Loucy (cell line): ENCODE results near the gene COA8.
"Not testable (repeated sequence)": the region's sequence is repeated elsewhere in the genome, so short reads cannot be mapped to it uniquely, and the experiment has no call there.

Experiments
- H2AFZ ChIP-seq: fragments of 200-600 bp; sonication (generic); 2 replicates; pipeline ENCODE4 v1.6.0; 2016; ENCODE audit warnings: antibody characterized with exemption, mild to moderate bottlenecking, low read length, moderate library complexity
- H3F3A ChIP-seq: fragments of 200-600 bp; 2 replicates; pipeline ENCODE4 v1.6.0; 2016; ENCODE audit warnings: antibody characterized with exemption, low read depth, mild to moderate bottlenecking
- H3K27me3 ChIP-seq: fragments of 200-600 bp; sonication (generic); 2 replicates; pipeline ENCODE4 v1.6.1; 2014; ENCODE audit warnings: low read length, mild to moderate bottlenecking; ENCODE audit not compliant: insufficient read depth, poor library complexity, severe bottlenecking
- H3K36me3 ChIP-seq: fragments of 200-600 bp; sonication (generic); 2 replicates; pipeline ENCODE4 v1.6.1; 2016; ENCODE audit warnings: low read length; ENCODE audit not compliant: insufficient read depth
- H3K4me1 ChIP-seq: fragments of 200-600 bp; sonication (generic); 2 replicates; pipeline ENCODE4 v1.5.1; 2014; ENCODE audit warnings: low read length, mild to moderate bottlenecking; ENCODE audit not compliant: insufficient read depth, poor library complexity, severe bottlenecking
- H3K4me2 ChIP-seq: fragments of 200-600 bp; sonication (generic); 2 replicates; pipeline ENCODE4 v1.6.0; 2014; ENCODE audit warnings: antibody characterized with exemption, low read length, low read depth, mild to moderate bottlenecking; ENCODE audit not compliant: poor library complexity, severe bottlenecking
- H3K4me3 ChIP-seq: fragments of 200-600 bp; sonication (generic); 2 replicates; pipeline ENCODE4 v1.5.1; 2014; ENCODE audit warnings: low read length, mild to moderate bottlenecking, mixed read lengths; ENCODE audit not compliant: poor library complexity, severe bottlenecking
- H3K79me2 ChIP-seq: fragments of 200-600 bp; sonication (generic); 2 replicates; pipeline ENCODE4 v1.6.1; 2014; ENCODE audit warnings: low read length; ENCODE audit not compliant: insufficient read depth
- H3K9ac ChIP-seq: fragments of 200-600 bp; sonication (generic); 2 replicates; pipeline ENCODE4 v1.6.0; 2014; ENCODE audit warnings: mild to moderate bottlenecking, low read depth, low read length, moderate library complexity; ENCODE audit not compliant: poor library complexity, severe bottlenecking
- H3K9me2 ChIP-seq: fragments of 200-600 bp; sonication (generic); replicated peaks from 2 replicates; pipeline ENCODE4 v1.6.1; 2016; ENCODE audit warnings: low read depth, low read length, mixed read lengths
- H3K9me3 ChIP-seq: fragments of 200-600 bp; sonication (generic); 2 replicates; pipeline ENCODE4 v1.6.1; 2014; ENCODE audit warnings: mild to moderate bottlenecking, antibody characterized with exemption, low read length, low read depth; ENCODE audit not compliant: insufficient read depth
- H4K20me1 ChIP-seq: fragments of 200-600 bp; sonication (generic); 2 replicates; pipeline ENCODE4 v1.6.0; 2014; ENCODE audit warnings: antibody characterized with exemption, low read length, mild to moderate bottlenecking; ENCODE audit not compliant: insufficient read depth, poor library complexity, severe bottlenecking
- CTCF ChIP-seq: fragments of 200-600 bp; sonication (generic); conservative IDR thresholded peaks from 2 replicates; pipeline ENCODE4 v1.5.1; 2014; ENCODE audit warnings: mild to moderate bottlenecking, antibody characterized with exemption, low read length
- EZH2phosphoT487 ChIP-seq: fragments of 200-600 bp; IDR thresholded peaks from 2 replicates; pipeline ENCODE4 v1.6.1; 2018; ENCODE audit warnings: antibody characterized with exemption, mild to moderate bottlenecking, moderate library complexity, borderline replicate concordance

Gene COA8

GRCh38 chr14:103607822-103608221 is 45.1 kb downstream of the COA8 start:
- Histone ChIP-seq H3K9me3 (peaks cover 6% of the 10 kb centered on the region; the same call in 1 of the 2 replicates), H3K4me3 (peak overlapping the region; percentile 59), H3K9me2 (no peaks in the 10 kb centered on the region), H3K79me2 (no peaks in the 10 kb centered on the region), H3F3A (no peaks in the 10 kb centered on the region), H3K4me2 (peak overlapping the region; percentile 78), H3K4me1 (peaks cover 24% of the 10 kb centered on the region), H3K36me3 (no peaks in the 10 kb centered on the region), H3K27me3 (no peaks in the 10 kb centered on the region), H3K9ac (no peak overlapping the region), H4K20me1 (no peaks in the 10 kb centered on the region), H2AFZ (no peak overlapping the region)
- TF ChIP-seq CTCF (no peak), EZH2phosphoT487 (no peak)

- H3F3A ChIP-seq, H4K20me1 ChIP-seq, H3K9ac ChIP-seq, H3K4me3 ChIP-seq, H3K79me2 ChIP-seq, H3K4me2 ChIP-seq, H3K9me2 ChIP-seq, H3K27me3 ChIP-seq, H3K9me3 ChIP-seq, H3K36me3 ChIP-seq, H2AFZ ChIP-seq: not testable (repeated sequence)
- H3K4me1 ChIP-seq, result peaks cover 24% of the 10 kb centered on the region
Measured at GRCh38 chr14:103609081-103609480, 46.3 kb downstream of the COA8 start.

- Histone ChIP-seq H3F3A (no peaks in the 10 kb centered on the region), H3K4me2 (no peak overlapping the region), H2AFZ (no peak overlapping the region), H3K9ac (no peak overlapping the region), H3K9me2 (no peaks in the 10 kb centered on the region), H3K4me1 (peaks cover 17% of the 10 kb centered on the region), H3K79me2 (no peaks in the 10 kb centered on the region), H3K27me3 (no peaks in the 10 kb centered on the region), H3K9me3 (peaks cover 6% of the 10 kb centered on the region; the same call in 1 of the 2 replicates), H3K4me3 (no peak overlapping the region), H3K36me3 (no peaks in the 10 kb centered on the region), H4K20me1 (no peaks in the 10 kb centered on the region)
- TF ChIP-seq EZH2phosphoT487 (no peak), CTCF (no peak)
Measured at GRCh38 chr14:103611215-103611614, 48.5 kb downstream of the COA8 start.

- peak; percentile 59 for TF ChIP-seq CTCF
- TF ChIP-seq EZH2phosphoT487, result no peak
- Histone ChIP-seq H3K27me3 (no peaks in the 10 kb centered on the region), H3K9me3 (peaks cover 6% of the 10 kb centered on the region; the same call in 1 of the 2 replicates), H3F3A (no peaks in the 10 kb centered on the region), H3K79me2 (no peaks in the 10 kb centered on the region), H3K4me2 (no peak overlapping the region), H3K4me1 (no peaks in the 10 kb centered on the region), H3K9me2 (no peaks in the 10 kb centered on the region), H2AFZ (no peak overlapping the region), H4K20me1 (no peaks in the 10 kb centered on the region), H3K9ac (no peak overlapping the region), H3K36me3 (no peaks in the 10 kb centered on the region), H3K4me3 (no peak overlapping the region)
Measured at GRCh38 chr14:103613517-103613916, 50.8 kb downstream of the COA8 start.
